ENCODE data around the gene GRIP2. TPM values are rescaled to one million over a fixed set of nuclear protein-coding genes. Genes with fewer than 3 reads are reported as not detected.

The GRIP2 gene
- polyA plus RNA-seq, 1 donor (not counting 4 experiments of a cell fraction or from before 2014, with no cell fraction given), result 0.01 TPM

DNA sequence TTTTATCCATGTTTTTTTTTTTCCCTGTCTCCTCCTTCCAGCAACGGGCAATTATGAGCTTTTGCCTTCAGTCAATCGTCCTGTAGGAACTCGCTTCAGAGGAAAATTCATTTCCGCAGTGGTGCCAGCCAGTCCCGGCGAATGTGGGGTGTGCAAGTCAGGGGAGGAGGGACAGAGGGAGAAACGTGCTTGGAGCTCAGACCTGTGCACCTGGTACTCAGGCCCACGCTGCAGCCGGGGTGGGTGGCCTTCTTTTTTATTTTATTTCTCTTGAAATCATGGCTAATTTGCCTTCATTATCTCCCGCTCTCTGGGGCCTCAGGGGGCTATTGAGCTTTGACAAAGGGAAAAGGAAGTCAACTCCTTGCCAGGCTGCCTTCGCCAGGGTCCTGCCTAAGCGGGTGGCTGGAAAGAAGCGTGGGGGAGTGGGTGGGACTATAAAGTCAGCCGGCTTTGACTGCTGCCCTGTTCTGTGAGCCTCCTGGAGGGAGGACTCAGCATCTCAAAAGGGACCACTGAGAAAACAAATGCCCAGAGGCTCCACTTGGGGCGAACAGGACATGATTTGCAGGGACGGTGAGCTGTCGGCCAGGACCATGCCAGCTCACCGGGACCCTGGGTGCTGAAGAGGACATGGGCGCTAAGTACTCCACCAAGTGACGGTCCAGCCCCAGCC, 5.5 kb downstream of the GRIP2 start:
- H3K27ac ChIP-seq (ENCODE audit: control insufficient read depth, insufficient read depth, low read length), result no peak overlapping the region
- no peaks in the 10 kb centered on the region for H3K27me3 ChIP-seq (ENCODE audit: control insufficient read depth, extremely low read depth, insufficient read depth, low read length)
- FAIRE-seq, result no peak
- H3K9me3 ChIP-seq (ENCODE audit: control insufficient read depth, low read depth, low read length), result no peaks in the 10 kb centered on the region
- no peaks in the 10 kb centered on the region for H3K79me2 ChIP-seq (ENCODE audit: control insufficient read depth, insufficient read depth, low read length)
- no peak for DNase-seq (ENCODE audit: low read depth, low spot score)
- peaks cover 21% of the 10 kb centered on the region for H3K4me1 ChIP-seq (ENCODE audit: control insufficient read depth, extremely low read depth, insufficient read depth, low read length)
- no peak overlapping the region for H3K4me3 ChIP-seq (ENCODE audit: control insufficient read depth in 2 of 3, extremely low read depth in 1 of 3, insufficient read depth in 2 of 3, low read depth in 1 of 3, low read length in 3 of 3)
- no peaks in the 10 kb centered on the region for H4K20me1 ChIP-seq (ENCODE audit: control insufficient read depth, extremely low read depth, insufficient read depth, low read length)
- dilution Hi-C loops (cut with MboI; ENCODE audit: extremely low pct_ligation_motif_present, low sequenced_read_pairs), result no loop called here
- no peaks in the 10 kb centered on the region for H3K36me3 ChIP-seq (ENCODE audit: control insufficient read depth in 2 of 2, extremely low read depth in 1 of 2, insufficient read depth in 2 of 2, low read length in 2 of 2)
- TF ChIP-seq EZH2 (IDR thresholded peaks at IDR 0.05; ENCODE audit: low read length), result no peak
- TF ChIP-seq, protein P1, sequence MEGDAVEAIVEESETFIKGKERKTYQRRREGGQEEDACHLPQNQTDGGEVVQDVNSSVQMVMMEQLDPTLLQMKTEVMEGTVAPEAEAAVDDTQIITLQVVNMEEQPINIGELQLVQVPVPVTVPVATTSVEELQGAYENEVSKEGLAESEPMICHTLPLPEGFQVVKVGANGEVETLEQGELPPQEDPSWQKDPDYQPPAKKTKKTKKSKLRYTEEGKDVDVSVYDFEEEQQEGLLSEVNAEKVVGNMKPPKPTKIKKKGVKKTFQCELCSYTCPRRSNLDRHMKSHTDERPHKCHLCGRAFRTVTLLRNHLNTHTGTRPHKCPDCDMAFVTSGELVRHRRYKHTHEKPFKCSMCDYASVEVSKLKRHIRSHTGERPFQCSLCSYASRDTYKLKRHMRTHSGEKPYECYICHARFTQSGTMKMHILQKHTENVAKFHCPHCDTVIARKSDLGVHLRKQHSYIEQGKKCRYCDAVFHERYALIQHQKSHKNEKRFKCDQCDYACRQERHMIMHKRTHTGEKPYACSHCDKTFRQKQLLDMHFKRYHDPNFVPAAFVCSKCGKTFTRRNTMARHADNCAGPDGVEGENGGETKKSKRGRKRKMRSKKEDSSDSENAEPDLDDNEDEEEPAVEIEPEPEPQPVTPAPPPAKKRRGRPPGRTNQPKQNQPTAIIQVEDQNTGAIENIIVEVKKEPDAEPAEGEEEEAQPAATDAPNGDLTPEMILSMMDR (optimal IDR thresholded peaks at IDR 0.05 in 1 of 3, IDR thresholded peaks at IDR 0.05 in 1 of 3, conservative IDR thresholded peaks at IDR 0.05 in 1 of 3; ENCODE audit: extremely low read depth in 1 of 3, insufficient read depth in 2 of 3, low read length in 3 of 3), result no peak
- H3K9ac ChIP-seq (ENCODE audit: control insufficient read depth, extremely low read depth, insufficient read depth, low read length), result no peak overlapping the region
- H3K9me1 ChIP-seq (ENCODE audit: control insufficient read depth, extremely low read depth, insufficient read depth, low read length), result no peaks in the 10 kb centered on the region
- peak overlapping the region; percentile 9 for H3K4me2 ChIP-seq (ENCODE audit: control insufficient read depth, extremely low read depth, insufficient read depth, low read depth, low read length)
- no peak overlapping the region for H2AFZ ChIP-seq (ENCODE audit: control insufficient read depth, low read length)

DNA sequence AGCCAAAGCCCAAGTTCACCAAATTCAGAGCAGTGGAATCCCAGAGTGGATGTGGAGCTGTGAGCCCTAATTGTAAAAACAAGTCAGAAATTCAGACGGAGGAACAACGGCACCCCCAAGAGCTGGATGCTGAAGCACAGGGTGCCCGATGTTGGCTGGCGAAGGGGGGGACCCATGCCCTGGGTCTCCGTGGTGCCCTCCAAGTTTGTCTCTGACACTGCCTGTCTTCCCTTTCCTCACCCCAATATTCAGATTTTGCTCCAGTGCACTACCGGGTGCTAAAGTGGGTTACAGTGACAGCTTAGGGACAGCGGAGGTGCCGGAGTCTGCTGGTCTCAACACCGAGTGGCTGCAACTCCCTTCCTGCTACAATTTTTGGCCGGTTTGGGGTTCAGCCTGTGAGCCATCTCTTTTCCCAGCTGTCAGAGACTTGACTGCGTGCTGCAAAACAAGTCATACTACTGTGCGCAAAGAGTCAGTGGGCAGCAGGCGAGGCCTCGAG, 6.6 kb downstream of the GRIP2 start:
- no peak overlapping the region for H3K4me2 ChIP-seq (ENCODE audit: control insufficient read depth, extremely low read depth, insufficient read depth, low read depth, low read length)
- TF ChIP-seq EZH2 (IDR thresholded peaks at IDR 0.05; ENCODE audit: low read length), result no peak
- TF ChIP-seq, protein P1 (optimal IDR thresholded peaks at IDR 0.05 in 1 of 3, IDR thresholded peaks at IDR 0.05 in 1 of 3, conservative IDR thresholded peaks at IDR 0.05 in 1 of 3; ENCODE audit: extremely low read depth in 1 of 3, insufficient read depth in 2 of 3, low read length in 3 of 3), result no peak
- FAIRE-seq, result no peak

More for the DNA sequence above, 6.6 kb downstream of the GRIP2 start:
- H3K36me3 ChIP-seq (ENCODE audit: control insufficient read depth in 2 of 2, extremely low read depth in 1 of 2, insufficient read depth in 2 of 2, low read length in 2 of 2), result no peaks in the 10 kb centered on the region
- no peak for DNase-seq (ENCODE audit: low read depth, low spot score)
- H3K9ac ChIP-seq (ENCODE audit: control insufficient read depth, extremely low read depth, insufficient read depth, low read length), result no peak overlapping the region
- no peaks in the 10 kb centered on the region for H3K9me1 ChIP-seq (ENCODE audit: control insufficient read depth, extremely low read depth, insufficient read depth, low read length)
- H3K9me3 ChIP-seq (ENCODE audit: control insufficient read depth, low read depth, low read length), result no peaks in the 10 kb centered on the region
- H3K27me3 ChIP-seq (ENCODE audit: control insufficient read depth, extremely low read depth, insufficient read depth, low read length), result no peaks in the 10 kb centered on the region
- no peaks in the 10 kb centered on the region for H4K20me1 ChIP-seq (ENCODE audit: control insufficient read depth, extremely low read depth, insufficient read depth, low read length)
- peaks cover 21% of the 10 kb centered on the region for H3K4me1 ChIP-seq (ENCODE audit: control insufficient read depth, extremely low read depth, insufficient read depth, low read length)
- H2AFZ ChIP-seq (ENCODE audit: control insufficient read depth, low read length), result peak overlapping the region; percentile 20
- dilution Hi-C loops (cut with MboI; ENCODE audit: extremely low pct_ligation_motif_present, low sequenced_read_pairs), result no loop called here
- H3K27ac ChIP-seq (ENCODE audit: control insufficient read depth, insufficient read depth, low read length), result no peak overlapping the region
- H3K4me3 ChIP-seq (ENCODE audit: control insufficient read depth in 2 of 3, extremely low read depth in 1 of 3, insufficient read depth in 2 of 3, low read depth in 1 of 3, low read length in 3 of 3), result no peak overlapping the region
- no peaks in the 10 kb centered on the region for H3K79me2 ChIP-seq (ENCODE audit: control insufficient read depth, insufficient read depth, low read length)
